ENCODE results near the gene KRTDAP. TPM values are rescaled to one million over a fixed set of nuclear protein-coding genes. Genes with fewer than 3 reads are reported as not detected.
A peak's percentile ranks its signal among the peaks of the same experiment; 100 is the strongest.

The KRTDAP gene
- total RNA-seq (not detected), polyA plus RNA-seq (not detected)

GRCh38 chr19:35490364-35490763, at the start of gene KRTDAP:
TSS of gene KRTDAP (minus strand) at chr19:35490464. CDS start at chr19:35490442, 22 bp downstream.
- H3K27ac Mint-ChIP-seq = peak within 1 kb of the TSS in 1 of 7 donors; percentile 18
- intact Hi-C loops (cut with micrococcal nuclease) = no loop called here
- no peaks in the 10 kb centered on the region for H3K36me3 Mint-ChIP-seq
- peaks cover 0 to 6% (median 4%) of the 10 kb centered on the region in 4 donors for H3K4me1 Mint-ChIP-seq
- Histone ChIP-seq H3K27ac (ENCODE audit: low read depth, low read length) (no peak within 1 kb of the TSS), H3K36me3 (ENCODE audit: insufficient read depth, low read length) (no peaks in the 10 kb centered on the region), H3K27me3 (ENCODE audit: insufficient read depth, low read length) (no peaks in the 10 kb centered on the region), H3K4me3 (ENCODE audit: low read length in 2 of 2) (no peak within 1 kb of the TSS), H3K4me1 (ENCODE audit: insufficient read depth, low read length) (peaks cover 4% of the 10 kb centered on the region), H3K9me3 (ENCODE audit: control insufficient read depth in 1 of 2, low read length in 2 of 2) (no peaks in the 10 kb centered on the region)
- POLR2A ChIA-PET (ENCODE audit: partially characterized antibody) = no interaction called here
- no peak for DNase-seq
- no peak within 1 kb of the TSS for H3K4me3 Mint-ChIP-seq
- CTCF ChIA-PET (ENCODE audit: partially characterized antibody) = interaction anchor here (1.6 to 2.8 kb wide), 2 partner anchors 137 kb away, joined by 7 to 12 read pairs; no protein-coding TSS in a partner anchor
- H3K27me3 Mint-ChIP-seq = peaks cover 13 to 21% of the 10 kb centered on the region in 2 donors
- no peaks in the 10 kb centered on the region for H3K9me3 Mint-ChIP-seq

- Mint-ChIP-seq H3K27me3 (peaks cover 2 to 3% of the 10 kb centered on the region in 2 donors), H3K27ac (peak overlapping the region in 1 of 7 donors; percentile 9), H3K4me1 (peaks cover 3 to 9% (median 6%) of the 10 kb centered on the region in 4 donors), H3K4me3 (peak overlapping the region in 1 of 8 donors; percentile 17), H3K36me3 (peaks cover 0 to 3% of the 10 kb centered on the region in 2 donors), H3K9me3 (peaks cover 0 to 3% (median 0%) of the 10 kb centered on the region in 8 donors)
- no peak overlapping the region for H3K27ac ChIP-seq (ENCODE audit: low read depth, low read length)
- H3K4me1 ChIP-seq (ENCODE audit: insufficient read depth, low read length) = peaks cover 6% of the 10 kb centered on the region
- no peaks in the 10 kb centered on the region for H3K9me3 ChIP-seq (ENCODE audit: control insufficient read depth in 1 of 2, low read length in 2 of 2)
- H3K4me3 ChIP-seq (ENCODE audit: low read length in 2 of 2) = no peak overlapping the region
- DNase-seq = no peak
- intact Hi-C loops (cut with micrococcal nuclease) = no loop called here
- no peaks in the 10 kb centered on the region for H3K36me3 ChIP-seq (ENCODE audit: insufficient read depth, low read length)
- POLR2A ChIA-PET (ENCODE audit: partially characterized antibody) = no interaction called here
- CTCF ChIA-PET (ENCODE audit: partially characterized antibody) = no interaction called here
- H3K27me3 ChIP-seq (ENCODE audit: insufficient read depth, low read length) = no peaks in the 10 kb centered on the region
These were observed 49.6 kb upstream of the KRTDAP start for GRCh38 chr19:35539850-35540249.

GRCh38 chr19:35539314-35539713, 49.0 kb upstream of the KRTDAP start:
- no peaks in the 10 kb centered on the region for H3K9me3 ChIP-seq (ENCODE audit: control insufficient read depth in 1 of 2, low read length in 2 of 2)
- no peak for DNase-seq
- H3K27me3 Mint-ChIP-seq = peaks cover 4% of the 10 kb centered on the region in 2 donors
- peaks cover 0 to 3% (median 0%) of the 10 kb centered on the region in 8 donors for H3K9me3 Mint-ChIP-seq
- H3K36me3 ChIP-seq (ENCODE audit: insufficient read depth, low read length) = no peaks in the 10 kb centered on the region
- H3K4me1 ChIP-seq (ENCODE audit: insufficient read depth, low read length) = peaks cover 2% of the 10 kb centered on the region
- H3K4me3 Mint-ChIP-seq = no peak overlapping the region
- POLR2A ChIA-PET (ENCODE audit: partially characterized antibody) = no interaction called here
- CTCF ChIA-PET (ENCODE audit: partially characterized antibody) = no interaction called here
- peaks cover 0 to 4% (median 2%) of the 10 kb centered on the region in 4 donors for H3K4me1 Mint-ChIP-seq
- intact Hi-C loops (cut with micrococcal nuclease) = no loop called here
- no peak overlapping the region for H3K27ac ChIP-seq (ENCODE audit: low read depth, low read length)
- H3K36me3 Mint-ChIP-seq = no peaks in the 10 kb centered on the region
- H3K27me3 ChIP-seq (ENCODE audit: insufficient read depth, low read length) = no peaks in the 10 kb centered on the region
- no peak overlapping the region for H3K27ac Mint-ChIP-seq
- H3K4me3 ChIP-seq (ENCODE audit: low read length in 2 of 2) = no peak overlapping the region

- Histone ChIP-seq H3K27me3 (ENCODE audit: insufficient read depth, low read length) (no peaks in the 10 kb centered on the region), H3K4me3 (ENCODE audit: low read length in 2 of 2) (no peak overlapping the region), H3K9me3 (ENCODE audit: control insufficient read depth in 1 of 2, low read length in 2 of 2) (no peaks in the 10 kb centered on the region), H3K27ac (ENCODE audit: low read depth, low read length) (no peak overlapping the region), H3K4me1 (ENCODE audit: insufficient read depth, low read length) (peaks cover 13% of the 10 kb centered on the region), H3K36me3 (ENCODE audit: insufficient read depth, low read length) (no peaks in the 10 kb centered on the region)
- intact Hi-C loops (cut with micrococcal nuclease) = no loop called here
- peaks cover 7 to 17% (median 12%) of the 10 kb centered on the region in 4 donors for H3K4me1 Mint-ChIP-seq
- H3K27me3 Mint-ChIP-seq = peaks cover 17 to 19% of the 10 kb centered on the region in 2 donors
- no peak for DNase-seq
- peaks cover 0 to 3% (median 0%) of the 10 kb centered on the region in 8 donors for H3K9me3 Mint-ChIP-seq
- CTCF ChIA-PET (ENCODE audit: partially characterized antibody) = interaction anchor here (3.2 kb wide), 1 partner anchor 14 kb away, joined by 13 read pairs; no protein-coding TSS in a partner anchor
- POLR2A ChIA-PET (ENCODE audit: partially characterized antibody) = interaction anchor here (0.7 kb wide), 1 partner anchor 10 kb away, joined by 3 read pairs; no protein-coding TSS in a partner anchor
- peak overlapping the region in 1 of 7 donors; percentile 35 for H3K27ac Mint-ChIP-seq
- H3K4me3 Mint-ChIP-seq = no peak overlapping the region
- H3K36me3 Mint-ChIP-seq = no peaks in the 10 kb centered on the region
These were observed 44.7 kb upstream of the KRTDAP start for GRCh38 chr19:35534803-35535480.

- Mint-ChIP-seq H3K4me3 (peak overlapping the region; percentile 55 to 86 (median 76)), H3K36me3 (no peaks in the 10 kb centered on the region), H3K4me1 (peaks cover 7 to 17% (median 12%) of the 10 kb centered on the region in 4 donors), H3K9me3 (peaks cover 0 to 3% (median 0%) of the 10 kb centered on the region in 8 donors), H3K27me3 (peaks cover 20 to 28% of the 10 kb centered on the region in 2 donors), H3K27ac (peak overlapping the region in 2 of 7 donors; percentile 33 to 60)
- no peaks in the 10 kb centered on the region for H3K27me3 ChIP-seq (ENCODE audit: insufficient read depth, low read length)
- intact Hi-C loops (cut with micrococcal nuclease) = no loop called here
- no peaks in the 10 kb centered on the region for H3K9me3 ChIP-seq (ENCODE audit: control insufficient read depth in 1 of 2, low read length in 2 of 2)
- peak overlapping the region in 1 of 2 donors; percentile 19 for H3K4me3 ChIP-seq (ENCODE audit: low read length in 2 of 2)
- ChIA-PET CTCF (ENCODE audit: partially characterized antibody) (interaction anchor here (0.8 to 1.2 kb wide), 2 partner anchors 15 to 24 kb away, joined by 3 read pairs; no protein-coding TSS in a partner anchor), POLR2A (ENCODE audit: partially characterized antibody) (no interaction called here)
- H3K4me1 ChIP-seq (ENCODE audit: insufficient read depth, low read length) = peaks cover 13% of the 10 kb centered on the region
- no peaks in the 10 kb centered on the region for H3K36me3 ChIP-seq (ENCODE audit: insufficient read depth, low read length)
- DNase-seq = peak; percentile 19 to 63 (median 30)
- H3K27ac ChIP-seq (ENCODE audit: low read depth, low read length) = no peak overlapping the region
These were observed 43.6 kb upstream of the KRTDAP start for GRCh38 chr19:35533822-35534392.

GRCh38 chr19:35533201-35533821, 43.0 kb upstream of the KRTDAP start, which contains the start of gene GAPDHS:
TSS of gene GAPDHS (plus strand) at chr19:35533456. CDS start at chr19:35533528, 72 bp downstream.
- H3K36me3 ChIP-seq (ENCODE audit: insufficient read depth, low read length) = no peaks in the 10 kb centered on the region
- ChIA-PET POLR2A (ENCODE audit: partially characterized antibody) (no interaction called here), CTCF (ENCODE audit: partially characterized antibody) (interaction anchor here (0.8 to 1.2 kb wide), 2 partner anchors 16 to 23 kb away, joined by 3 read pairs; no protein-coding TSS in a partner anchor)
- peaks cover 0 to 3% (median 0%) of the 10 kb centered on the region in 8 donors for H3K9me3 Mint-ChIP-seq
- H3K4me3 ChIP-seq (ENCODE audit: low read length in 2 of 2) = peak within 1 kb of the TSS in 1 of 2 donors; percentile 19
- no peaks in the 10 kb centered on the region for H3K36me3 Mint-ChIP-seq
- H3K4me1 Mint-ChIP-seq = peaks cover 7 to 17% (median 12%) of the 10 kb centered on the region in 4 donors
- H3K27me3 ChIP-seq (ENCODE audit: insufficient read depth, low read length) = no peaks in the 10 kb centered on the region
- H3K27ac ChIP-seq (ENCODE audit: low read depth, low read length) = no peak within 1 kb of the TSS
- peak within 1 kb of the TSS; percentile 55 to 86 (median 76) for H3K4me3 Mint-ChIP-seq
- H3K27ac Mint-ChIP-seq = peak within 1 kb of the TSS in 3 of 7 donors; percentile 33 to 60 (median 49)
- H3K4me1 ChIP-seq (ENCODE audit: insufficient read depth, low read length) = peaks cover 13% of the 10 kb centered on the region
- H3K9me3 ChIP-seq (ENCODE audit: control insufficient read depth in 1 of 2, low read length in 2 of 2) = no peaks in the 10 kb centered on the region
- intact Hi-C loops (cut with micrococcal nuclease) = no loop called here
- H3K27me3 Mint-ChIP-seq = peaks cover 21 to 34% of the 10 kb centered on the region in 2 donors
- DNase-seq = no peak

- Mint-ChIP-seq H3K9me3 (no peaks in the 10 kb centered on the region), H3K27me3 (peaks cover 35 to 40% of the 10 kb centered on the region in 2 donors), H3K36me3 (no peaks in the 10 kb centered on the region), H3K4me1 (peaks cover 7 to 17% (median 12%) of the 10 kb centered on the region in 4 donors), H3K4me3 (no peak overlapping the region), H3K27ac (no peak overlapping the region)
- H3K4me1 ChIP-seq (ENCODE audit: insufficient read depth, low read length) = peaks cover 13% of the 10 kb centered on the region
- H3K27ac ChIP-seq (ENCODE audit: low read depth, low read length) = no peak overlapping the region
- POLR2A ChIA-PET (ENCODE audit: partially characterized antibody) = no interaction called here
- intact Hi-C loops (cut with micrococcal nuclease) = no loop called here
- no peaks in the 10 kb centered on the region for H3K9me3 ChIP-seq (ENCODE audit: control insufficient read depth in 1 of 2, low read length in 2 of 2)
- DNase-seq = no peak
- no peaks in the 10 kb centered on the region for H3K27me3 ChIP-seq (ENCODE audit: insufficient read depth, low read length)
- H3K4me3 ChIP-seq (ENCODE audit: low read length in 2 of 2) = no peak overlapping the region
- CTCF ChIA-PET (ENCODE audit: partially characterized antibody) = interaction anchor here (1.2 to 2.6 kb wide), 2 partner anchors 17 to 19 kb away, joined by 3 to 7 read pairs; no protein-coding TSS in a partner anchor
- H3K36me3 ChIP-seq (ENCODE audit: insufficient read depth, low read length) = no peaks in the 10 kb centered on the region
These were observed 41.0 kb upstream of the KRTDAP start for GRCh38 chr19:35531291-35531690.

Measured in CD4-positive, alpha-beta memory T cell (primary cell).